GM21423 (cell line): ENCODE results near the gene SLC41A1.
"Not testable (repeated sequence)": the region's sequence is repeated elsewhere in the genome, so short reads cannot be mapped to it uniquely, and the experiment has no call there.

ENCODE experiments used
- ATAC-seq: cut with Tn5 transposase; IDR thresholded peaks from one replicate; pipeline ENCODE4 v1.9.1; 2021; ENCODE audit warnings: mild to moderate bottlenecking, moderate library complexity; ENCODE audit not compliant: unreplicated experiment

SLC41A1 gene

DNA sequence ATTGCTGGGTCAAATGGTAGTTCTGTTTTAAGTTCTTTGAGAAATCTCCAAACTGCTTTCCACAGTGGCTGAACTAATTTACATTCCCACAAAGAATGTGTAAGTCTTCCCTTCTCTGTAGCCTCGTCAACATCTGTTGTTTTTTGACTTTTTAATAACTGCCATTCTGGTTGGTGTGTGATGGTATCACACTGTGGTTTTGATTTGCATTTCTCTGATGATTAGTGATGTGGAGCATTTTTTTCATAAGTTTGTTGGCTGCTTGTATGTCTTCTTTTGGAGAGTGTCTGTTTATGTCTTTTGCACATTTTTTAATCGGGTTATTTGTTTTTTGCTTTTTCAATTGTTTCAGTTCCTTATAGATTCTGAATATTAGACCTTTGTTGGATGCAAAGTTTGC lies 10.3 kb upstream of the SLC41A1 start:
- not testable (repeated sequence) for ATAC-seq

DNA sequence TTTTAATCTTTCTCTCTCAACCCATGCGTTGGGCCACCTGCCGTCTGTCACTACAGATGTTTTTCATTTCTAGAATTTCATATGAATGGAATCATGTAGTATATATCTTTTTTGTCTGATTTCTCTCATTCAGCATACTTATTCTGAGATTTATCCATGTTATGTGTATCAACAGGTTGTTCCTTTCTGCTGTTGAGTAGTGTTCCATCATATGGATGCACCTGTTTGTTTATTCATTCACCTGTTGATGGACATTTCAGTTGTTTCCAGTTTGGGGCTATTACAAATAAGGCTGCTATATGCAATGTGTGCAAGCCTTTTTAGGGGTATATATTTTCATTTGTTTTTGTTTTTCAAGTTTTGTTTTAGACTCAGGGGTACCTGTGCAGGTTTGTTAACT lies 9.4 kb upstream of the SLC41A1 start:
- ATAC-seq = no peak

DNA sequence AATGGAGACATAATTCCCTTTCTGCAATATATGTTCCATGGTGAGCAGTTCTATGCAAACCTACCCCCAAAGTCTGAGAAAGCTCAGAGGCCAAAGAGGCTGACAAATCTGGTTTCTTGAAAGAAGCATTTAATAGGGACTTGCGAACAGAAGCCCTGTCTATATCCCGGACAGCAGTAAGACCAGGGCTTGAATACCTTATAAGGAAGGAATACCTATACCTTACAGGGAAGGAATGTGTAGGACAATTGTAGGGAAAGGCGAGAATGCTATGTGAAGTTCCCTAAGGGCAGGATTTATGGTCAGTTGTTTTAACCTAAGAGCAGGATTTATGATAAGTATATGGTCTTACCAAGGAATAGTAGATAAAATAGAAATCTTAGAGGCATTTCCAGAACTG lies 5.0 kb upstream of the SLC41A1 start:
- no peak for ATAC-seq

- ATAC-seq = no peak
Observed at GRCh38 chr1:205817364-205817763, 4.4 kb upstream of the SLC41A1 start.

DNA sequence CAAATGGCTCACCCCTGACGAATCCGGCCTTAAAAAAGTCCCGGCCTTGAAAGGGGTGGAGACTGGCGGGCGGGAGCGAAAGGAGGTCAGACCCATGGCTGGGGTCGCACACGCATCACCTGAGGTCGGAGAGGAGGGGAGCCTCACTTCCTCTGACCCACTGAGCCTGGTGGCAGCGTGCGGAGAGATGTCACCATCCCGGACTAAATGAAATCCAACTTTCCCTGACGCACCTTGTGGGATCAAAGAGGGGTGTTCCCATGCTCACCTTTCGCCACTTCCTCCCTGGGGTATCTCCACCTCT lies 709 bp upstream of the SLC41A1 start:
- no peak for ATAC-seq

DNA sequence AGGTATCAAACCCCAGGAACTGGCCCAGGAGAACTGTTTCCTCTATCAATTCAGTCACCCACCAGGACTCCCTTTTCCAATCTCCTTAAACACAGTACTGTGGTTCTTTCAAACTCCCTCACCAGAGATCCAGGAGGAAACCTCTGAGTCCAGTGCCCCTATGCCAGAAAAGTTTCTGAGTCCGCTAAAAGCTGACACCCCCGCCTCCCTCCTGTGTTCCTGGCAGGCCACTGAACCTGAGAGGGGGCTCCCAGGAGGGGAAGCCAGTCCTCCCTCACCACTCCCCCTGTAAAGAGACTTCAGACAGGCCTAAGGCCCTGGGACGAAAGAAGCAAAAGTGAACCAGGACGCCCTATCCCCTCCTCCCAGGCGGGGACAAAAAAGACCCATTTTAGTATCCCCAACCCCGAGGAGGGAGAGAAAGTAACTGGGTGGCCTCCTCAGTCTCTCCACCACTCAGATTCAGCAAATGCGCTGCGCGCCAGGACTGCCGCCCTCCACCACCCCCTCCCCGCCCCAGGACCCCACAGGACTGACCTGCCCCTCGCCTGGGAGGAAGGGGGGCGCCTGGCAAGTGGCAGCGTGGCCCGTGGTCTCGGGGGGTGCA lies 624 bp downstream of the SLC41A1 start:
- ATAC-seq = no peak

GRCh38 chr1:205811660-205812059 lies 1.3 kb downstream of the SLC41A1 start:
- ATAC-seq = no peak

GRCh38 chr1:205810448-205811157 lies 2.4 kb downstream of the SLC41A1 start:
- no peak for ATAC-seq

GRCh38 chr1:205809942-205810345 lies 3.1 kb downstream of the SLC41A1 start:
- ATAC-seq = no peak

DNA sequence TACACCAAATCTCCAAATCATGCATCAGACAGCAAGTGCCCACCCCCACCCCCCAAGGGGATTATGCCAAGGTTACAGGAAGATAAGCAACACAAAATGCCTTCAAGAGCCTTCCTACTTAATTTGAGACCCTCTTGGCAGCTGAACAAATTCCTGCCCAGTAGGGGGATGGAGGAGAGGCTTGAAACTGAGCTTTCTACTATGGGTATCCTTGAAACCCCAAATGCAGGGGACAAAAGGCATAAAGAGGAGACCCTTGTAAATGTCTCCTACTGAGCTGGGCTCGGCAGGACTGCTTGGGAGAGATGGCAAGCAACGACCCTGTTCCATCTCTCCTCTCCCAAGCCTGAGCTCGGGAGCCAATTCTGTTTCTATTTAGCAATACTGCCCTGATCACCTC lies 3.5 kb downstream of the SLC41A1 start:
- ATAC-seq = no peak

DNA sequence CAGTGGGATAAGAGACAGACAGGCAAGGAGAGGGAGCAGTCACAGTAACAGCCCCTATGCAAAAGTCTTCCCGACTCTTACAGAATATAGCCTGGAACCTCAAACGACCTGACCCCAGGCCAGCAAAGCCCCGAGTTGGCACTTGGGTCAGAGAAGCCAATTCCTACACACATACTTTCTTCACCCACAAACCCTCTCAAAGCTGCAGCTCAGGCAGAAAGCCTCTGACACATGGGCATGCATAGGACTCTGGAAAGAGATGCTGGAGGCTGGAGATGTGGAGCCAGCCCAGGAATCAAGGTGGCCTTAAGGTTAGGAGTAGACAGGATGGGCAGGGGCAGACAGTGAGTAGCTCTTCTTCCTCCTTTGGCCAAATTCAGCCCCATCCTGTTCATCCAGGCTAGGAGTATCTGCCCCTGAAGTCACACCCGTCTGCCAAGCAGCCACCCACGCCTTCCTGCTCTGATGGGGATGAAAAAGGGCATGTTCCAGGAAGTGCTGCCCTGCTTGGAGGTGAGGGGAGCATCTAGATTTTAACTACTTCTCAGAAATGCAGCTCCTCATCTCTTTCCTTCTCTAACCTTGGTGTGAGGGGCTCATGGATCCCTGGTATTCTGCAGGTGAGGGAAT lies 7.8 kb downstream of the SLC41A1 start:
- no peak for ATAC-seq

- ATAC-seq = no peak
Observed at GRCh38 chr1:205804605-205805004, 8.4 kb downstream of the SLC41A1 start.

DNA sequence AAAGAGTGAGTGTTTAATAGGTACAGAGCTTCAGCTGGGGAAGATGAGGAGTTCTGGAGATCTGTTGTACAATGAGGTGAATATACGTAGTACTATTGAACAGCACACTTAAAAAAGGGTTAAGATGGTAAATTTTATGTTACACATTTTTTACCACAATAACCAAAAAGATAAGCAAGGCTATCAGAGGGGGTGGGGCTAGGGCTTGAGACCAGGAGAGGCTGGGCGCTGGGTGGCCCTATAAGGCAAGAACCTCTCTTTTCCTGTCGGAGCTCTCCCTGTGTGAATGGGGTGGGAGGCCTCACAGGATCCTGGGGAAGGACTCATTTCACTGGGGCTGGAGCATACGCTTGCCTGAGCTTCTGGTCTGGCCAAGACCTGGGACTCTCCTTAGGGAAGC lies 9.0 kb downstream of the SLC41A1 start:
- ATAC-seq = no peak

- ATAC-seq = no peak
Observed at GRCh38 chr1:205802060-205802459, 10.9 kb downstream of the SLC41A1 start.

- no peak for ATAC-seq
Observed at GRCh38 chr1:205800981-205801703, 11.9 kb downstream of the SLC41A1 start.

- no peak for ATAC-seq
Observed at GRCh38 chr1:205800427-205800826, 12.6 kb downstream of the SLC41A1 start.

GRCh38 chr1:205798577-205798976 lies 14.4 kb downstream of the SLC41A1 start:
- no peak for ATAC-seq

GRCh38 chr1:205797168-205797567 lies 15.8 kb downstream of the SLC41A1 start:
- ATAC-seq = no peak

DNA sequence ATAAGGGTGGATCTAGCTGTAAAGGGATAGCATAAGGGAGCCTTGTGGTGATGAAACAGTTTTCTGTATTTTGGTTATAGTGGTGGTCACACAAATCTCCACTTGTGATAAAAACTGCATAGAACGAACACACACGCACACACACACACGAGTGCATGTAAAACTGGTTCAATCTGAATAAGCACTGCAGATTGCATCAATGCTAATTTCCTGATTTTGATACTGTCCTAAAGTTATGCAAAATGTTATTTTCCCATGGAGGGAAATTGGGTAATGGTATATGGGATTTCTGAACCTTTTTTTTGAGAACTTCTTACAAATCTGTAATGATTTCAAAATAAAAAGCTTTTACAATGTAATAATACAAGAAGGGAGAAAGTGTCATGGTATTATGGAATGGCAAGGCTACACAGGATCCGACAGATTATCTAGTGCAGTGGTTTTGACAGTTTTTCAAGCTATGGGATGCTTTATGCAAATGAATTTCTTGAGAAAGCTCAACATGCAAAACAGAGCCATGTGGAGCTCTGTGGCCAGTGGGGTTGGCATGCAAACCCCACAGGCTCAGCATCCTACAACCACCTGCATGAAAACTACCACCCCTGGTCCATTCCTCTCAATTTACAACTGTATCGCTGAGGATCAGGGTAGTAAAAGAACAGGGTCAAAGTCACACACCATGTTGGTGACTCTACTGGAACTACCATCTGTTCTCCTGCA lies 18.8 kb downstream of the SLC41A1 start:
- ATAC-seq = peak; percentile 49

DNA sequence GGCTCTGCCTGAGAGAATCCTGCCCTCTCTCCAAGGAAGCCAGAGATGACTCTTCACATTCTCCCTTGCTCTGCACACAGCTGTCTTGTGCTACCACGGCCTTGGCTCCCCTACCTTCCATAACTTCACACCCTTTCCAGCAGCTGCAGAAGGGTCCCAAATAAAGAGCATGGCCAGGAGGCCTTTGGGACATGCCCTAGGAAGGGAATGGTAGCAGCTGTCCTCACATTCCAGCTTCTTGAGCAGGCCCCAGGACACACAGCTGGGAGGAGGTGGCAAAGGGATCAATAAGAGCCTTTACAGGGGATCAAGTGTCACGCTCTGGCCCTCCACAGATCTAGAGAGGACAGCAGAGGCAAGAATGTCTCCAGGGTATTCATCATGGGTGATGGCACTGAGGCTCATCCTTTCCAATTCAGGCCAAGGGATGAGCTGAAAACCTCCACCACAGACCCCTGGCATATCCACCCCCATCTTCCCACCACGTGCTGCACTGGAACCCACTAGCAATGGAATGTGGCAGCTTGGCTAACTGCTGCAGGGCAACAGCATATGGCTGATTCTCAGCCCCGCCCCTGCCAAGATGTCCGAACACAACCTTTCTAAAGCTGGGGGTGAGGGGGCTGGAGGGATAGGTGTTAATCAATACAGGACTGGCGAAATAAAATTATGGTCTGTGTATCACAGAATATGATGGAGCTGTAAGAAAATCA lies 19.9 kb downstream of the SLC41A1 start:
- ATAC-seq = no peak

DNA sequence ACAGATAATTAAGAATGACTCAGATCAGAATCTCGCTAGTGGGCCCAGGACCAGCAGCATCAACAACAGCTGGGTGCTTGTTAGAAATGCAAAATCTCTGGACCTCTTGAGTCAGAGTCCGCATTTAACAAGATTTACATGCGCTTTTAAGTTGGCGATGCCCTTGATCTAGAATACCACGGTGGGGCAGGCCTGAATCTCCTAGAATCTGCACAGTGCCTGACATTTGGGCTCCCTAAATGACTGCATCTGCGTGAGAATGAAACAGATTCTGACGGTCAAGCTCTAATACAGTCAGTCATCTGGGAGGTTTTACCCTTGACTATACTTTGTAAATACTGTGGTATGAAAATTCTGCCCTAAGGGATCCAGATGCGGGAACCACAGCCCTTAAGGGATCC lies 20.5 kb downstream of the SLC41A1 start:
- ATAC-seq = no peak
